GM12878 (cell line): ENCODE data around the gene DYNC1LI1. TPM values are rescaled to one million over a fixed set of nuclear protein-coding genes. Genes with fewer than 3 reads are reported as not detected.

ENCODE experiments used
- ATAC-seq: fragments of 200-7000 bp; cut with Tn5 transposase; 3 replicates; pipeline ENCODE4 v1.9.1; 2020; ENCODE audit warnings: mild to moderate bottlenecking, moderate library complexity
- BruUV-seq: library from RNA; stranded (reverse); fragments of 400-500 nt; replicated peaks from 2 replicates; lab custom pipeline; 2021; lab: Mats Ljungman, UMichigan
- CTCF ChIA-PET: fragments of 300-600 bp; sonication (Branson Sonifier 250); formaldehyde crosslinking; extraction: SDS; loops from one replicate; lab custom pipeline; 2021; ENCODE audit warnings: inconsistent platforms; lab: Yijun Ruan, JAX
- POLR2A ChIA-PET: fragments of 350-600 bp; formaldehyde crosslinking; extraction: SDS; loops from one replicate; lab custom pipeline; 2021; ENCODE audit warnings: inconsistent platforms; lab: Charles Lee
- RAD21 ChIA-PET: fragments of 300-600 bp; sonication (Branson Sonifier 250); formaldehyde crosslinking; loops from one replicate; lab custom pipeline; 2023; ENCODE audit warnings: antibody characterized with exemption; ENCODE audit not compliant: unreplicated experiment; lab: Charles Lee
- SMC1A ChIA-PET: fragments of 300-600 bp; sonication (Branson Sonifier 250); formaldehyde crosslinking; loops from one replicate; lab custom pipeline; 2023; ENCODE audit not compliant: unreplicated experiment, uncharacterized antibody; lab: Charles Lee
- DNase-seq: peaks from one replicate; pipeline ENCODE4 v3.0.0-alpha.2; 2011; ENCODE audit warnings: low read depth, low spot score
- FAIRE-seq: peaks from 3 replicates; lab custom pipeline; 2011; peaks lifted over from hg19 to GRCh38; lab: Jason Lieb, UNC
- H2AFZ ChIP-seq: 2 replicates; pipeline ENCODE4 v1.6.0; 2011; ENCODE audit warnings: low read depth, low read length, control low read depth; ENCODE audit not compliant: control insufficient read depth
- H3K27ac ChIP-seq: 2 replicates; pipeline ENCODE4 v1.5.1; 2011; ENCODE audit warnings: control low read depth; ENCODE audit not compliant: control insufficient read depth, insufficient read depth
- H3K27me3 ChIP-seq, 2 experiments: replicated peaks in 1 of 2; 2 replicates each; pipeline versions ENCODE4 v1.6.0 to v1.6.1; 2011; ENCODE audit warnings: low read length in 1 of 2; ENCODE audit not compliant: control insufficient read depth in 2 of 2, insufficient read depth in 2 of 2
- H3K36me3 ChIP-seq, 2 experiments: 2 replicates each; pipeline ENCODE4 v1.5.1; 2011; ENCODE audit warnings: low read length in 1 of 2; ENCODE audit not compliant: control insufficient read depth in 2 of 2, insufficient read depth in 2 of 2
- H3K4me1 ChIP-seq: 2 replicates; pipeline ENCODE4 v1.6.1; 2011; ENCODE audit warnings: mild to moderate bottlenecking, low read length, moderate library complexity, mixed read lengths; ENCODE audit not compliant: control insufficient read depth, insufficient read depth
- H3K4me2 ChIP-seq: 2 replicates; pipeline ENCODE4 v1.6.0; 2011; ENCODE audit warnings: control low read depth; ENCODE audit not compliant: control insufficient read depth, insufficient read depth
- H3K4me3 ChIP-seq: fragments of 200-600 bp; sonication (generic); 2 replicates; pipeline ENCODE4 v1.5.1; 2016
- H3K79me2 ChIP-seq: 2 replicates; pipeline ENCODE4 v1.6.0; 2011; ENCODE audit warnings: low read length; ENCODE audit not compliant: control insufficient read depth, insufficient read depth
- H3K9ac ChIP-seq: 2 replicates; pipeline ENCODE4 v1.8.0; 2011; ENCODE audit warnings: low read length, control low read depth, mixed read lengths; ENCODE audit not compliant: control insufficient read depth, insufficient read depth
- H3K9me3 ChIP-seq: replicated peaks from 3 replicates; pipeline ENCODE4 v1.5.1; 2011; ENCODE audit warnings: mild to moderate bottlenecking, low read length; ENCODE audit not compliant: control insufficient read depth, insufficient read depth
- H4K20me1 ChIP-seq: 2 replicates; pipeline ENCODE4 v1.6.0; 2011; ENCODE audit not compliant: control insufficient read depth, insufficient read depth
- BCL11A ChIP-seq: IDR thresholded peaks from 2 replicates; pipeline ENCODE4 v1.6.1; 2011; ENCODE audit warnings: low read depth, low read length
- BMI1 ChIP-seq: fragments of 450-650 bp; IDR thresholded peaks from 2 replicates; pipeline ENCODE4 v1.6.1; 2016; ENCODE audit warnings: mild to moderate bottlenecking, moderate library complexity, borderline replicate concordance
- HDAC2 ChIP-seq: fragments of 200-600 bp; sonication (generic); IDR thresholded peaks from 2 replicates; pipeline ENCODE4 v1.6.1; 2017
- MTA2 ChIP-seq: fragments of 450-650 bp; IDR thresholded peaks from 2 replicates; pipeline ENCODE4 v1.6.1; 2016; ENCODE audit warnings: low read depth, mild to moderate bottlenecking, moderate library complexity
- NFYB ChIP-seq: IDR thresholded peaks from 2 replicates; pipeline ENCODE4 v1.6.1; 2011; ENCODE audit warnings: low read depth, mild to moderate bottlenecking, low read length, improper control_type of control experiment, moderate library complexity; ENCODE audit not compliant: insufficient read depth
- SIN3A ChIP-seq: IDR thresholded peaks from 2 replicates; pipeline ENCODE4 v1.6.1; 2012; ENCODE audit warnings: low read depth, low read length, improper control_type of control experiment
- SMC3 ChIP-seq: IDR thresholded peaks from 2 replicates; pipeline ENCODE4 v1.6.1; 2011; ENCODE audit warnings: low read length, improper control_type of control experiment, borderline replicate concordance
- in situ Hi-C: fragments of 300-500 bp; cut with MboI; formaldehyde crosslinking; loops from 9 replicates; pipeline ENCODE4 v1.14.3; 2018; ENCODE audit warnings: mixed read lengths
- intact Hi-C: fragments of 100-400 bp; cut with micrococcal nuclease; formaldehyde crosslinking; loops from one replicate; pipeline ENCODE4 v1.14.2; 2022; ENCODE audit not compliant: unreplicated experiment
- polyA plus RNA-seq, 11 experiments: library from polyadenylated mRNA; depleted of rRNA in 4 of 11; unstranded in 6 of 11; stranded (reverse) in 5 of 11; fragments of >200 nt; fragmentation: Nextera tagmentation in 4 of 11; fragmentation: Illumina TruSeq in 1 of 11; extraction: Ambion mirVana in 4 of 11; extraction: Trizol in 1 of 11; gene quantifications; 1 replicate in 1 of 11; 2 replicates in 10 of 11; pipeline versions ENCODE4 v1.2.1 to v1.2.3, GENCODE V29; 2011 to 2016; ENCODE audit warnings: inconsistent platforms in 2 of 11, missing spikeins in 2 of 11, low read depth in 1 of 11
- total RNA-seq, 4 experiments: library from RNA; depleted of rRNA in 3 of 4; stranded (reverse); fragments of >200 nt in 3 of 4; fragmentation: Illumina TruSeq in 1 of 4; extraction: Trizol in 1 of 4; gene quantifications; 2 replicates each; pipeline versions ENCODE4 v1.2.1 to v1.2.3, GENCODE V29; 2013 to 2021
- TF ChIP-seq, protein P1 (sequence below): fragments of 450-650 bp; IDR thresholded peaks from 2 replicates; pipeline ENCODE4 v1.6.1; 2014; ENCODE audit warnings: mild to moderate bottlenecking

Gene DYNC1LI1
- total and polyA plus RNA-seq, 10 of the 15 experiments (the other 5 are each of a cell fraction or from before 2014, with no cell fraction given) = 11.5 to 51.7 (median 32.0) TPM

GRCh38 chr3:32619395-32619794, 48.7 kb upstream of the DYNC1LI1 start:
- H2AFZ ChIP-seq = no peak overlapping the region
- FAIRE-seq (no peak), ATAC-seq (no peak), DNase-seq (no peak)
- H3K9me3 ChIP-seq = no peaks in the 10 kb centered on the region; the same call in 2 of the 3 replicates
- TF ChIP-seq NFYB (no peak), SIN3A (no peak), HDAC2 (no peak), BMI1 (no peak), BCL11A (no peak), SMC3 (no peak), MTA2 (no peak)
- TF ChIP-seq, protein P1, sequence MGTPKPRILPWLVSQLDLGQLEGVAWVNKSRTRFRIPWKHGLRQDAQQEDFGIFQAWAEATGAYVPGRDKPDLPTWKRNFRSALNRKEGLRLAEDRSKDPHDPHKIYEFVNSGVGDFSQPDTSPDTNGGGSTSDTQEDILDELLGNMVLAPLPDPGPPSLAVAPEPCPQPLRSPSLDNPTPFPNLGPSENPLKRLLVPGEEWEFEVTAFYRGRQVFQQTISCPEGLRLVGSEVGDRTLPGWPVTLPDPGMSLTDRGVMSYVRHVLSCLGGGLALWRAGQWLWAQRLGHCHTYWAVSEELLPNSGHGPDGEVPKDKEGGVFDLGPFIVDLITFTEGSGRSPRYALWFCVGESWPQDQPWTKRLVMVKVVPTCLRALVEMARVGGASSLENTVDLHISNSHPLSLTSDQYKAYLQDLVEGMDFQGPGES = no peak
- intact Hi-C loops = no loop called here
- no peaks in the 10 kb centered on the region for H3K36me3 ChIP-seq
- peaks cover 0 to 3% of the 10 kb centered on the region in 2 experiments; a peak in 1 of 4 replicates for H3K27me3 ChIP-seq
- ChIA-PET RAD21 (no interaction called here), CTCF (interaction anchor here (0.6 kb wide), 1 partner anchor 579 kb away, joined by 3 read pairs; no protein-coding TSS in a partner anchor), POLR2A (no interaction called here), SMC1A (no interaction called here)
- no TSS peak for BruUV-seq
- no peaks in the 10 kb centered on the region for H3K79me2 ChIP-seq
- H3K4me2 ChIP-seq = no peak overlapping the region
- H3K4me1 ChIP-seq = no peaks in the 10 kb centered on the region
- no peak overlapping the region for H3K4me3 ChIP-seq
- in situ Hi-C loops = no loop called here
- H3K9ac ChIP-seq = no peak overlapping the region
- H4K20me1 ChIP-seq = no peaks in the 10 kb centered on the region
- no peak overlapping the region for H3K27ac ChIP-seq
